HepG2 (cell line): ENCODE measurements around the gene SLC6A12. TPM values are rescaled to one million over a fixed set of nuclear protein-coding genes. Genes with fewer than 3 reads are reported as not detected.
A peak's percentile ranks its signal among the peaks of the same experiment; 100 is the strongest.

ENCODE experiments used
- CCAR2 ChIP-seq: fragments of 200-400 bp; formaldehyde crosslinking; optimal IDR thresholded peaks from 2 replicates; pipeline ENCODE3; 2018; ENCODE audit warnings: low read depth, mild to moderate bottlenecking, low read length, moderate library complexity
- ELF1 ChIP-seq: sonication (generic); formaldehyde crosslinking; IDR thresholded peaks from 2 replicates; pipeline ENCODE4 v1.4.0; 2020; ENCODE audit warnings: missing genetic modification reagents
- FOSL1 ChIP-seq: sonication (generic); formaldehyde crosslinking; IDR thresholded peaks from 2 replicates; pipeline ENCODE4 v1.9.0; 2021; ENCODE audit warnings: missing genetic modification reagents, borderline replicate concordance
- GATA4 ChIP-seq: sonication (generic); IDR thresholded peaks from 2 replicates; pipeline ENCODE4 v1.6.1; 2016; ENCODE audit warnings: antibody characterized with exemption, low read depth, borderline replicate concordance
- GMEB2 ChIP-seq: IDR thresholded peaks from 2 replicates; pipeline ENCODE4 v1.6.1; 2016; ENCODE audit warnings: missing biosample characterization, missing genetic modification reagents, low read depth
- MIER2 ChIP-seq: IDR thresholded peaks from 2 replicates; pipeline ENCODE4 v1.6.1; 2016; ENCODE audit warnings: missing biosample characterization, missing genetic modification reagents
- RNF219 ChIP-seq: sonication (generic); formaldehyde crosslinking; IDR thresholded peaks from 2 replicates; pipeline ENCODE4 v1.5.0; 2020; ENCODE audit warnings: mild to moderate bottlenecking, missing genetic modification reagents
- SMYD3 ChIP-seq: sonication (generic); formaldehyde crosslinking; IDR thresholded peaks from 2 replicates; pipeline ENCODE4 v1.8.1; 2023; ENCODE audit warnings: mild to moderate bottlenecking, missing genetic modification reagents
- TEAD3 ChIP-seq: optimal IDR thresholded peaks from 2 replicates; pipeline ENCODE3; 2016; ENCODE audit warnings: borderline replicate concordance
- ZBED4 ChIP-seq: sonication (generic); formaldehyde crosslinking; IDR thresholded peaks from 2 replicates; pipeline ENCODE4 v1.4.0; 2020; ENCODE audit warnings: missing genetic modification reagents, borderline replicate concordance
- ZBTB39 ChIP-seq: sonication (generic); formaldehyde crosslinking; IDR thresholded peaks from 2 replicates; pipeline ENCODE4 v1.5.0; 2020; ENCODE audit warnings: missing genetic modification reagents
- ZFP37 ChIP-seq: sonication (generic); formaldehyde crosslinking; IDR thresholded peaks from 2 replicates; pipeline ENCODE4 v1.4.0; 2020; ENCODE audit warnings: missing genetic modification reagents, borderline replicate concordance
- ZFX ChIP-seq: sonication (generic); formaldehyde crosslinking; IDR thresholded peaks from 2 replicates; pipeline ENCODE4 v1.4.0; 2020; ENCODE audit warnings: mild to moderate bottlenecking, low read depth, missing genetic modification reagents, moderate library complexity
- ZKSCAN8 ChIP-seq: IDR thresholded peaks from 2 replicates; pipeline ENCODE4 v1.6.1; 2016; ENCODE audit warnings: borderline replicate concordance, missing genetic modification reagents, missing compliant biosample characterization
- ZNF569 ChIP-seq: sonication (generic); formaldehyde crosslinking; IDR thresholded peaks from 2 replicates; pipeline ENCODE4 v1.5.0; 2020; ENCODE audit warnings: mild to moderate bottlenecking, missing genetic modification reagents, moderate library complexity, borderline replicate concordance
- ZNF766 ChIP-seq: sonication (generic); formaldehyde crosslinking; IDR thresholded peaks from 2 replicates; pipeline ENCODE4 v1.5.0; 2020; ENCODE audit warnings: missing genetic modification reagents, borderline replicate concordance
- ZUFSP ChIP-seq: sonication (generic); formaldehyde crosslinking; IDR thresholded peaks from 2 replicates; pipeline ENCODE4 v1.9.0; 2021; ENCODE audit warnings: missing genetic modification reagents, mild to moderate bottlenecking, borderline replicate concordance
- polyA plus RNA-seq, 8 experiments: library from polyadenylated mRNA; depleted of rRNA in 3 of 8; stranded (reverse) in 7 of 8; unstranded in 1 of 8; fragments of >200 nt; fragmentation: Illumina TruSeq in 4 of 8; extraction: Trizol in 4 of 8; gene quantifications; 2 replicates each; pipeline versions ENCODE4 v1.2.1 to v1.2.3, GENCODE V29; 2011 to 2016; ENCODE audit warnings: low read depth in 4 of 8, missing spikeins in 1 of 8, mixed read lengths in 1 of 8; ENCODE audit not compliant: insufficient read depth in 1 of 8
- total RNA-seq, 5 experiments: library from RNA; depleted of rRNA; stranded (reverse); fragments of >200 nt; fragmentation: Illumina TruSeq; extraction: Trizol; gene quantifications; 2 replicates each; pipeline ENCODE4 v1.2.3, GENCODE V29; 2016; ENCODE audit warnings: low read depth in 1 of 5

Gene SLC6A12
- total and polyA plus RNA-seq, 2 of the 13 experiments (the other 11 are each of a cell fraction or from before 2014, with no cell fraction given): 3.7 to 18.8 TPM

- TF ChIP-seq ZUFSP (no peak), CCAR2 (no peak), ZNF766 (no peak), RNF219 (CRISPR knock-in tag) (no peak), ZKSCAN8 (no peak), SMYD3 (CRISPR knock-in tag) (no peak), ZFX (CRISPR knock-in tag) (peak; percentile 52; the same call in 1 of the 2 replicates), ZBTB39 (CRISPR knock-in tag) (no peak), ZBED4 (CRISPR knock-in tag) (no peak), GATA4 (no peak), ZFP37 (CRISPR knock-in tag) (no peak), TEAD3 (CRISPR knock-in tag) (peak; percentile 53), ZNF569 (CRISPR knock-in tag) (no peak), GMEB2 (CRISPR knock-in tag) (no peak), ELF1 (CRISPR knock-in tag) (peak; percentile 14; the same call in 1 of the 2 replicates), FOSL1 (no peak), MIER2 (peak; percentile 86)
Observed at GRCh38 chr12:153080-153746, 60.7 kb downstream of the SLC6A12 start (continued).
